Keratinocyte (primary cell): ENCODE results near the gene NELL1.

Experiments used
- CTCF ChIP-seq, 3 experiments: IDR thresholded peaks in 1 of 3; conservative IDR thresholded peaks in 1 of 3; optimal IDR thresholded peaks in 1 of 3; 2 replicates in 2 of 3; 3 replicates in 1 of 3; pipeline versions ENCODE3 to v1.5.1; 2011; ENCODE audit warnings: low read length in 3 of 3, mild to moderate bottlenecking in 3 of 3, moderate library complexity in 2 of 3, control low read depth in 1 of 3, inconsistent platforms in 1 of 3; ENCODE audit not compliant: insufficient read depth in 2 of 3; ENCODE audit errors: extremely low read depth in 1 of 3
- EZH2 ChIP-seq: IDR thresholded peaks from one replicate; pipeline ENCODE4 v1.6.1; 2012; ENCODE audit warnings: inconsistent platforms, mild to moderate bottlenecking, low read length, moderate library complexity

DNA sequence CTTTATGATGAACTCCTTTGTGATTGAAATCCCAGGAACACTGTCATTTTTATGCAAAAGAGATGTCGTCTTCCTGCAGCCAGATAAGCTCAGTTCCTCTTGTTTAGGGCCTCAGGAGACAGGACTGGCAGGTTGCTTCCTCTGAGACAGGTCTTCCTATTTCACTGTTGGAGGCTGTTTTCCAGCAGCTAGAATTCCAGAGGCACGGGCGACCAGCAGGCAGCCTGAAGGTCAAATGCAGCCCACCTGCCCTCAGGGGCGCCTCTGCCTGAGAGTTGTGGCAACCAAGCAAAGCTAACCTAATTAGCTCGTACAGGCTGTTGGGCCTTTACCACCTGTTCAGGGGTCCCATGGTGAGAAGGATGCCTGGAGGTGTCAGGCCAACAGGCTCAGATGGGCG is 47.7 kb upstream of the NELL1 start:
- TF ChIP-seq CTCF (optimal IDR thresholded peaks at IDR 0.05 in 1 of 3, IDR thresholded peaks at IDR 0.05 in 1 of 3, conservative IDR thresholded peaks at IDR 0.05 in 1 of 3; ENCODE audit: extremely low read depth in 1 of 3, insufficient read depth in 2 of 3, low read length in 3 of 3) (no peak), EZH2 (no peak)
